ENCODE data around the gene RPS28.
"Not testable (repeated sequence)": the region's sequence is repeated elsewhere in the genome, so short reads cannot be mapped to it uniquely, and the experiment has no call there.

RPS28 gene

DNA sequence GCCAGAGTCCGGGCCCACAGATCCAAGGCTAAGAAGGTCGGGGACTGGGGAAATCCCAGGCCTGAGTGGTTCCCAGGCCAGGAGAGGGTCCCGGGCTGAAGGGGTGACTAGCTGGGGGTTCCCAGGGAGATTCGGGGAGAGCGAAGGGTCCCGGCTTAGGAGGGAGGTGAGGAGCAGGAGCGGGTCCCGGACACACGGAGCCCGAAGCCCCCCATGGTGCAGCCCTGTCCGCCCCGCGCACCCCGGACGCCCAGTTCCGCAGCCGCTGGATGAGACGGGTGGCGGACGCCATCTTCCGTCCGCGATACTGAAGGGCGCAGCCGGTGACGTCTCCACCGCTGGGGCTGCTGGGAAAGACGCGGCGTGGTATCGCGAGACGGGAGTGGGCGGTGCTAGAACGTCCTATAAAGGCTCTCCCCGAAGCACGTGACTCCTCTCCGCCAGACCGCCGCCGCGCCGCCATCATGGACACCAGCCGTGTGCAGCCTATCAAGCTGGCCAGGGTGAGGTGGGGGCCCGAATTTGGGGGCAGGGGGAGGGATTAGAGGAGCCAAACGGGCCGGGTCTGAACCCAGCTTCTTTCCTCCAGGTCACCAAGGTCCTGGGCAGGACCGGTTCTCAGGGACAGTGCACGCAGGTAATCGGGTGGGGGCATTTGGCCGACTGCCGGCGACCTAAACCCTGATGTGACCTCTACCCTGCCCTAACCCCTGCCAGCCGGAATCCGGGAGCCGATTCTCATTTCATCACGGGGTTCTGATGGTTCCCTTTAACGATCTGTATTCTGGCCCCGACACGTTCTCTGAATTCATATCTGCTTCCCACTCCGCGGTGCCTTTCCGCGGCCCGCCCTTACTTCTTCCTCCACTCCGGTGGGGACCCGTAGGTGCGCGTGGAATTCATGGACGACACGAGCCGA lies at the start of gene RPS28, which contains the start of gene NDUFA7:
Gene RPS28, plus strand, starts transcription at position 430 of the 919 bp plus-strand sequence. Its CDS starts 35 bp downstream, at position 465.
Gene NDUFA7, minus strand, starts transcription at position 309 of the 919 bp plus-strand sequence. Its CDS starts 17 bp downstream, at position 292.
- DNase-seq = peak; percentile 86

- not testable (repeated sequence) for DNase-seq
These were observed 44.8 kb upstream of the RPS28 start for GRCh38 chr19:8276508-8276907.

- DNase-seq = not testable (repeated sequence)
These were observed 30.0 kb upstream of the RPS28 start for GRCh38 chr19:8291337-8291736.

- DNase-seq = no peak
These were observed 19.0 kb upstream of the RPS28 start for GRCh38 chr19:8302357-8302691.

- DNase-seq = no peak
These were observed 18.6 kb upstream of the RPS28 start for GRCh38 chr19:8302734-8303133.

DNA sequence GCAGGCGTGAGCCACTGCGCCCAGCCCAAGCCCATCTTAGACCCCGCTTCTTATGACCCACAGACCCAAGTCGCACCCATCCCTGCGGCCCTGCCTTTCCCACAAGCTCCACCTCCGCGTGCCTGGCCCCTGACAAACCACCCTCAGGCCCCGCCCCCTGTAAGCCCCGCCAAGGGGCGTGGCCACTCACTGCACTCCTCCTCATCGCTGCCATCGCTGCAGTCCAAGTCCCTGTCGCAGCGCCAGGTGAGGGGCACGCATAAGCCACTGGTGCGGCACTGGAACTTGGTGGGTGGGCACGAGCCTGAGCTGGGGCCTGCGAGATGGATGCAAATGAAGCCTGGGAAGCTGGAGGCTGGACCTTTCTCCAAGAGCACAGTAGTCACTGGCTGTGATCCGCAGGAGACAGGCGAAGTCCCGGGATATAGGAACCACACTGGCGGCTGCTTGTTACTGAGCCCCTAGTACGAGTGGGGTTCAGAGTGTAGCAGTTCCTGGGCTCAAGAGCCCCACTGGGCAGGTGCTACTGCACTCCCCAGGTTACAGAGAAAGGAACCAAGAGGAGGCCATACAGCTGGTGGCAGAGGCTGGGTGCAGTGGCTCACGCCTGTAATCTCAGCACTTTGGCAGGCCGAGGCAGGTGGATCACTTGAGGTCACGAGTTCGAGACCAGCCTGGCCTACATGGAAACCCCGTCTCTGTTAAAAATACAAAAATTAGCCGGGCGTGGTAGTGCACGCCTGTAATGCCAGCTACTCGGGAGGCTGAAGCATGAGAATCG lies 16.3 kb upstream of the RPS28 start:
- DNase-seq = no peak

DNA sequence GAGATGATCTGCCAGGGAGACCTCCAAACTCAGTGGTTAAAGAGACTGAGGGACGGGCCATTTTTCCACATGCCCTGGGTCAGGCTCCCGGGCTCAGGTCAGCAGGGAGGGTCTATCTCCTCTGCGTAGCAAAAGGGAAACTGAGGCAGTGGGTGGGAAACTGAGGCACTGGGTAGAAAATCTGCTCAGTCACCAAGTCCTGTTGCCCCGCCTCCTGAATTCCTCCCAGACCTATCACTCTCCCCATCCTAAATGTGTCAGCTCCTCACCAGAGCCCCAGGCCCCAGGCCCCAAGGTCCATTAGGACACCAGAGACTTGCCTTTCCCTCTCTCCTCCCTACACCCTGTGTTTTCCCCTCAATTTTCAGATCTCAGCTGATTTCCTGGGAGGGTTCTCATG lies 15.5 kb upstream of the RPS28 start:
- DNase-seq = no peak

- no peak for DNase-seq
These were observed 14.9 kb upstream of the RPS28 start for GRCh38 chr19:8306235-8307054.

DNA sequence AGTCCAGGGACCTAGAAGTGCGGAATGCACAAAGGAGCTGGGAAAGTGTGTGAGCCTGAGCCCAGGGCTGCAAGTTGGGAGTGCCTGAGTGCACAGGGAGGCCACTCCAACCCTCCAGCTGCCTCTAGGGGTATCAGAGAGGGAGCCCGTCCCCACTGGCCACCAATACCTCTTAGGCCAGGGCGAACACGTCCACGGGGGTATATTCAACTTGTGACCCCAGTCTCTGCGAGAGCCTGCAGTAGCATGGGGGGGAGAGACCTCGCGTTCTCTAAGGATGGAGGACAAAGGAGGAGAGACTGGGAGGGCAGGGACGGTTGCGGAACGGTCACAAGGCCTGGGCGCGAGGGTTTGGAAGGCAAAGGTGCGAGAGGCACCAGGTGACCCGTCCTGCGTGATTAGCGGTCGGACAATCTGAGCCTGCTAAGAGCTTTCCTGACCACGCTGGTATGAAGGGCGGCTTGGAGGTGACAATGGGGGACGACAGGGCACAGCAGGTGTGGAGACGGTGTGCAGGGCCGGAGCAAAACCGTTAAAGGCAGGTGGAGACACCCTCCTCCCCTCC lies 13.8 kb upstream of the RPS28 start:
- no peak for DNase-seq

DNA sequence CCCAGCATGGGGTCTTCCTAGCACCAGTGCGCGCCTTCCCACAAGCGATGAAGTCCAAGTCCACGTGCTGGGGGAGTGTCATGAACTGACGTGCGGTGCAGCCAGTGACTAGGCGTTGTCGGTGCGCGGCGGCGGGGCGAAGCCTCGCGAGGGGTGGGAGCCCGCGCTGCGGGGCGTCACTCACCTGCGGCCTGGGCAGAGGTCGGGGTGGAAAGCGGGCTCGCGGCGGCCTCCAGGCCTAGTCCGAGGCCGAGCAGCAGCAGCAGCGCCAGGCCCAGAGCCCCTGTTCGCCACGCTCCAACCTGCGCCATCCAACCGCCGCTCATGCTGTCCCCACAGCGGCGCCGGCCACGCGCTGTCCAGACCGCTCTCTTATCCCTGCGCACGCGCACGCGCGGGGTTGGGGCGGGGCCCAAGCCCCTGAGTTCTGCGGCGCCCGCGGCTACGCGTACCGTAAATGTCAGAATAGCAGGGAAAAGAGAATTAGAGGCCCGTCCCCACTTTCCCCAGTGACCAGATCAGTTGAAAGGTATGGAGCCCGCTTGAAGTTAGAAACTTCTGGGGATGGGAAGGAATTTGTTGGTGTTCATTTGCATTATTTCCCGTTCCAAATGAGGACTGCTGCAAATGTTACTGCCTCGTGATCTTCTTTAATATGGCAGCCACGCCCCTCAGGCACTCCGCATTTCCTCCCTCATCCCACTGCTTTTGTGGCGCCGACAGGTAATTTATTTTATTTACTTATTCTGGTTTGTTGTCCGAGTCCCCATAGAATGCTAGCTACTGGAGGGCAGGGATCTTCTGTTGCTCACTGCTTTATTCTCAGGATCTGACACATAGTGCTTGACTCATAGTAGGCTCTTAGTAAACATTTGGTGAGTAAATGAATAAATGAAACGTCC lies 13.1 kb upstream of the RPS28 start, which contains the start of gene CD320:
Gene CD320, minus strand, starts transcription at position 394 of the 902 bp plus-strand sequence. Its CDS starts 68 bp downstream, at position 326.
- peak; percentile 83 for DNase-seq

DNA sequence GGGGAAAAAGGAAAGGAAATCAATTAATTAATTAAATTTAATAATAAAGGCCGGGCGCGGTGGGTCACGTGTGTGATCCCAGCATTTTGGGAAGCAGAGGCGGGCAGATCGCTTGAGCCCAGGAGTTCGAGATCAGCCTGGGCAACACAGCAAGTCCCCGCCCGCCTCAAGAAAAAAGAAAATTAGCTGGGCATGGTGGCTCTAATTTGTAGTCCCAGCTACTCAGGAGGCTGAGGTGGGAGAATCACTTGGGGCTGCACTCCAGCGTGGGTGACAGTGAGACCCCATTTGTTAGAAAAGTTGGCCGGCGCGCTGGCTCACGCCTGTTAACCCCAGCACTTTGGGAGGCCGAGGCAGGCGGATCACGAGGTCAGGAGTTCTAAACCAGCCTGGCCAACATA lies 12.4 kb upstream of the RPS28 start:
- DNase-seq = no peak

DNA sequence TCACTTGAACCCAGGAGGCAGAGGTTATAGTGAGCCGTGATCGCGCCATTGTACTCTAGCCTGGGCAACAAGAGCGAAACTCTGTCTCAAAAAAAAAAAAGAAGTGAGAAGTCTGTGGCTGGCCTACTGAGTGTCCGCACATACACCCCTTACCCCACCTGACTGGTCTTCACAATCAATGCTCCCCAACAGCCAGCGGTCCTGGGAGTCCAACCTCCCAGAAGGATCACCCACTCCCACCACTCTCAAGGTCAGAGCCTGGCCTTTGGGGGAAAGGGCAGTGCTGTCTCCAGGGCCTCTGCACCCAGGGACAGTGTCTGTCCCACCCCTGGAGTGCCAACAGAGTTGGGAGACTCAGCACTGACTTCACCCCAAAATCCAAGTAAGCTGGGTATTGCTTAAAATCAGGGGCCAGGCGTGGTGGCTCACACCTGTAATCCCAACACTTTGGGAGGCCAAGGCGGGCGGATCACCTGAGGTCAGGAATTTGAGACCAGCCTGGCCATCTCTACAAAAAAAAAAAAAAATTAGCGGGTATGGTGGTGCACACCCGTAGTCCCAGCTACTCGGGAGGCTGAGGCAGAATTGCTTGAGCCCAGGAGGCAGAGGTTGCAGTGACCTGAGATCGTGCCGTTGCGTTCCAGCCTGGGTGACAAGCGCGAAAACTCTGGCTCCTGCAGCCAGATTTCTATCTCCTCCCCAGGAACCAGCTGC lies 10.8 kb upstream of the RPS28 start:
- DNase-seq = no peak

DNA sequence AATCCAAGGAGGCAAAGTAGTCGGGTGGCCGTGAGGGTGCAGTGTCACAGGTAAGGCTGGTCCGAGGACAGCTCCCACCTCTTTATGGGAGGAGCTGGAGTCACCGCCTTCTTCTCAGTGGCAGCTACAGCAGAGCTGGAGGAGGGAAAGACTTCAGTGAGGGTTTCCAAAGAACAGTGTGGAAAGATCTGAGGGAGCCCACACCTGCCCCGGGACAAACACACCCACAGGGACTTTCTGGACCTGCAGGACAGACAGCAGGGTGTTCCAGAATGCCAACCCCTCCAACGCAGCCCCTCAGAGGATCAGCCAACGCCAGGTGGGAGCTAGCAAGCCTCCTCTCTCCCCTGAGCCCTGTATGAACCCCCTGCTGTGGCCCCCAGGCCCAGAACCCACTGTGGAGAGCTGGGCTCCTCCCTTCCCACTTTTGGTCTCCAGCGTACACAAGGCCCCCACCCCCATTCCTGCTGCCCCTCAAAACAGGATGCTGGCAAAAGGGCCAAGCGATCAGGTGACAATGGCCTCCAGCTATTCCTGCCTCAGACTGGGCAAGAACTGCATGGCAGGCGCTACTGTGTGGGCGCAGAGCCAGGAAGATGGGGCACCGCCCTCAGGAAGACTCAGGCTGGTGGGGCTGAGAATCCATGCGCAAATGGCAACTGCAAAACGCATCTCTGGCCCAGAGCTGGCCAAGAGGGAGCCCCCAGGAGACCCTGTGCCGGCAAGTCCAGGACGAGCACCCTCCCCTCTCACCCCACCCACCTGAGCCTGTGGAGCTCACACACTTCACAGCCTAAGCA lies 9.6 kb upstream of the RPS28 start:
- no peak for DNase-seq

GRCh38 chr19:8314981-8315640 lies 6.2 kb upstream of the RPS28 start:
- DNase-seq = not testable (repeated sequence)

DNA sequence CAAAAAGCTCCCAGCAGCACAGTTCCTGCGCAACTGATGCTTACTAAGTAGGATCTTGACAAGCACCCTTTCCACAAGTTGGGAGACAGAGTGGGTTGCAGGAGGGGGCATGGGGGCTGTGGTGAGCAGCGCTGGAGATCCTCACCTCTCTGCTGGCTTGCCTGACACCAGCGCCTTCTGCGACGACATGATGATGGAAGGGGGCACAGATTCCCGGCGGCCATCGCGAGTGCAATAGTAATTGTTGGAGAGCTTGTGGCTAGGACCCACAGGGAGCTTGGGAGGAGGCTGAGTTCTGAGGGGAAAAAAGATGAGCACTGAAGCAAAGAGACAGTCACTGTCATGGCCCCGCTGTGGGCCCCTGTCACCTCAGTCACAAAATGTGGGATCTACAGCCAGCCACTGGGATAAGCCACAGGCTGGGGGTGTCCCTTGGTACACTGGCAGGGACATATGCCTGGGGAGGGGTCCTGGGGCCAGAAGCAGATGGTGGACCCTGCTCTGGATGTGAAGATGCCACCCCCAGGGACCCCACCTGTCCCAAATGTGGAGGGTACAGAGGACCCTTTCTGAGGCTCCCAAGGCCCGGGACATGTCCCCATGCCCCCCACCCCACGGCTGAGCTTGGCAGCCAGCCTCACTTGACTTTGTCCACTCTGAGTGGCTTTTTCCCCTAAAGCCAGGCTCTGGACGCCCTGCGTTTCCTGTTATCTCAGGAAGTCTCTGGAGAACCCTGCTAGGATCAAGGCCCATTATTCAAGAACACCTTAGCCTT lies 4.8 kb upstream of the RPS28 start:
- no peak for DNase-seq

DNA sequence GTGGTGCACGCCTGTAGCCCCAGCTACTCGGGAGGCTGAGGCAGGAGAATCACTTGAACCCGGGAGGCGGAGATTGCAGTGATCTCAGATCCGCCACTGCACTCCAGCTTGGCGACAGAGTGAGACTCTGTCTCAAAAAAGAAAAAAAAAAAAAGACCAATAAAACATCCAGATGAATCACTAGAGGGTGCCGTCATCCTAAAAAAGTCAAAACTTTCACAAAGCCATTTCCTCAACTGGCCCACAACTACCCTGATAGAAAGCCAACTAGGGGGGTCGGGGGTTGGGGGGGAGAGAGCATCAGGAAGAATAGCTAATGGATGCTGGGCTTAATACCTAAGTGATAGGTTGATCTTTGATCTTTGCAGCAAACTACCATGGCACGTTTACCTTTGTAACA lies 2.5 kb upstream of the RPS28 start:
- DNase-seq = not testable (repeated sequence)

- no peak for DNase-seq
These were observed 1.3 kb upstream of the RPS28 start for GRCh38 chr19:8319807-8320520.
